Hematopoietic multipotent progenitor cell (in vitro differentiated cells): Measurements from ENCODE around the gene EIF4EBP2. TPM values are rescaled to one million over a fixed set of nuclear protein-coding genes. Genes with fewer than 3 reads are reported as not detected.

Experiments
- DNase-seq, 3 donors: peaks; one replicate each; pipeline ENCODE4 v3.0.0-alpha.2; 2011 to 2015; ENCODE audit warnings: low read depth in 2 of 3, low spot score in 2 of 3
- total RNA-seq: library from RNA; depleted of rRNA; stranded (reverse); fragments of >200 nt; gene quantifications from one replicate; pipeline ENCODE4 v1.2.3, GENCODE V29; 2012

The EIF4EBP2 gene
- total RNA-seq, 1 donor: 14.0 TPM

DNA sequence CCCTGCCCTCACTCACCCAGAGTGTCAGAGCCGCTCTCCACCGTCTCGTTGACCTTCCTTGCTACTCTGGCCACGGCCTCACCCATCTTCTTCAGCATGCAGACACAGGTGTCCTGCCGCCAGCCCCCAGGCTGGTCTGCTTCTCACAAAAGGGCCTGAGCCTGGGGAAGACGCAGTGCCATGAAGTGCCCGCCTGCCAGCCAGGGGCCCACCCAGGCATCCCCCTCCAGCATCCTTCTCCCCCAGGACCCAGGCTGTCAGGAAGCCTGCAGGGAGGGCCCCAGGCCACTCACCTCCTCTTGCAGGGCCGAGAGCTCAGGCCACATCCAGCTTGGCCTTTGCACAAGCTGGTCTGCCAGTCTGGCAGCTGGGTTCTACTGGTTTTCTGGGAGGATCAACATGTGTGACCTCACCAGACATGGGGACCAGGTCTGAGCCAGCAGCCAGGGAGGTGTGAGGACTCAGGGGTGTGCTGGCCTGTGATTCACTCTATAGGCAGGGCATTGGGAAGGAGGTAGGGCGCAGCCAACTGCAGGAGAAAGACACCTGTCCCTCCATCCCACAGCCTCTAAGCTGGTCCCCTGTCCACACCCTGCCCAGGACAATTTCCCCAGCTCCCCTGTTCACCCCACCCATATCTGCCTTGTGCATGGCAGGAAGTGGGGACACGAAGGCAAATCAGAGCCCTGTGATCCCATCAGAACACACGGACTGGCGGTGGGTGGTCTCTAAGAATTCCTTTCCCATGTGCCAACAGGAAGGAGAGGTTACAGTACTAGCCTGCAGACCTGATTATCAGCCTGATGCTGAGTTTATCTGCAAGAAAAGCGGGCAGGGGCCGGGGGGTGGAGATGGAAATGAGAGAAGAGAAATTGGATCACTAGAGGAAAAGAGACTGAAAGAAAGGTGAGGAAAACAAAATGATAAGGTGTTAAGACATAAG is 27.2 kb upstream of the EIF4EBP2 start:
- DNase-seq: no peak

- DNase-seq: peak in 1 of 3 donors; percentile 32
Measured at GRCh38 chr10:70378122-70378521, 25.8 kb upstream of the EIF4EBP2 start.

- DNase-seq: no peak
Measured at GRCh38 chr10:70379581-70380176, 24.3 kb upstream of the EIF4EBP2 start.

DNA sequence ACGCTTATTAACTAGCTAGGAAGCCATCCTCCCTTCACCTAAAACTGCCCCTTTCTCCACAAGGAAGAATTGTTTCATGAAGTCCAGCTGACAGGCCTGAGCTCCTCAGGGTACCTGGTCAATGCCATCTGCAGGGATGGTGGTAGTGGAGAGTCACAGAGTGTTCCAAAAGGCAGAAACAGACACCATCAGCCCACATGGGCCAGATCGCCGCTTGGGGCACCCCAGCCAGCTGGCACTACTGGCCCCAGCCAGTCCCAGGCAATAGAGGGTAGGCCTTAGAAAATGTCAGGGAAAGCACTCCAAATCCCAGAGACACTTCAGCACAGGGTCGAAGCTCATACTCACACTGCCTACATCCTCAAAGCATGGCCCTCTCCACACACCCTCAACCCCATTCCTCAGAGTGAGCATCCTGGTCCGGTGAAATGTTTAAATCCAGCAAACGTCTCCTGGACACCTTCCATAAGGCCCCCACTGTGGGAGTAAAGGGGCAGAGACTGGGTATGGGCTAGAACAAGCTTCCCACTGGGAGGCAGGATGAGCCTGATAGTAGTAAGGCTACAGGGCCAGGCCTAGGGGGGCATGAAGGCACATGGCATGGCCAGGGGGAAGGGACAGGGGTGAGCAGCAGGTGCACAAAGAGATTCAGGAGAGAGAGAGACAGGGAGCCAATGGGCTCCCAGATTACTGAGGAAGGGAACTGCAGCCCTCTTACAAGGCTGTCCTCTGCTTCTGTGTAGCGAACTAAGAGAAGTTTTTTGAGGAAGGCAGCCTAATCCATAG is 23.4 kb upstream of the EIF4EBP2 start:
- no peak for DNase-seq

- no peak for DNase-seq
Measured at GRCh38 chr10:70381471-70382421, 22.2 kb upstream of the EIF4EBP2 start.

DNA sequence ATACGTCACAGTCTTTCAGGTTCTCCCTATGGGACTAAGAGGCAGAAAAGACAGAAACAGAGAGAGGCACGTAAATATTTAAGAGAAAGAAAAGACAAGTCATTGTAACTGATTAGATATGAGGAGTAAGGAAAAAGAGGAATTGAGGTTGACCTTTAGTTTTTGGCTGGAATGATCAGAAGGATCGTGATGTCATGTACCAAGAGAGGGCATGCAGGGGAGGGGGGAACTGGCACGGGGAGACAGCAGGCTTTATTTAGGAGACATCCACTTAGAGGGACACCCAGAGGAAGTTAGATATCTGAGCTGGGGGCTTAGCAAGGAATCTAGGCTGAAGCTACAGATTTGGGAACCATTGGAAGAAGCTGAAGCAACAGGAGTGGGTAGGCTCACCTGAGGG is 12.3 kb upstream of the EIF4EBP2 start:
- no peak for DNase-seq

DNA sequence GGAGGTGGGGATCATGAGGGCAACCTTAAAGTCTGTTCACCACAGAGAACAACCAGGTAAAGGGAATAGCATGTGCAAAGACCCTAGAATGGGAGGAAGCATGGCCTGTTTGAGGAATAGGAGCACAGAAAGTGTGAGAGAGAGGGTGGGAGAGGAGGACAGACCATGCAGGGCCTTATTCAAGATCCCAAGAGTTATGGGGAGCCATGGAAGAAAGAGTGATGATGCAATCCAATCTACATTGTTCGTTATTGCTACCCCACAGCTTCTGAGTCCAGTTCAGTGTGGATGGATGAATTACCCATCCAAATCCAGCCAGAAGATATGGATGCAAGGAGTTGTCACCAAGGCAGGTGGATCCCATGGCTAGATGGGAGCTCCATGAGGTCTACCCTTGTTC is 7.8 kb upstream of the EIF4EBP2 start:
- DNase-seq: no peak

- DNase-seq: no peak
Measured at GRCh38 chr10:70399177-70399576, 4.8 kb upstream of the EIF4EBP2 start.

- no peak for DNase-seq
Measured at GRCh38 chr10:70403483-70404035, 386 bp upstream of the EIF4EBP2 start.

DNA sequence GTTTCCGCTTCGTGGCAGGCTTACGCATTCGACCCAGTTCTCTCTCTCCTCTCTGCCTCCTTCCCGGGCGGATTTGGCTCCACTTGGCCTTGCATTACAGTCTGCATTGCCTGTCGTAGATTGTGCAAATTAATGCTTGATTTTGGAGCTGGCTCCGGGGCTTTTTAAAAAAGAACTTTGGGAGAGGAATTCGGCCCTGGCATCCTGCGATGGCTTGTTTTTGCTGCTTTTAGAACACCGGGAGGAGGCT is 767 bp downstream of the EIF4EBP2 start:
- no peak for DNase-seq

- DNase-seq: peak in 2 of 3 donors; percentile 48 to 58
Measured at GRCh38 chr10:70405037-70405824, 1.3 kb downstream of the EIF4EBP2 start.

DNA sequence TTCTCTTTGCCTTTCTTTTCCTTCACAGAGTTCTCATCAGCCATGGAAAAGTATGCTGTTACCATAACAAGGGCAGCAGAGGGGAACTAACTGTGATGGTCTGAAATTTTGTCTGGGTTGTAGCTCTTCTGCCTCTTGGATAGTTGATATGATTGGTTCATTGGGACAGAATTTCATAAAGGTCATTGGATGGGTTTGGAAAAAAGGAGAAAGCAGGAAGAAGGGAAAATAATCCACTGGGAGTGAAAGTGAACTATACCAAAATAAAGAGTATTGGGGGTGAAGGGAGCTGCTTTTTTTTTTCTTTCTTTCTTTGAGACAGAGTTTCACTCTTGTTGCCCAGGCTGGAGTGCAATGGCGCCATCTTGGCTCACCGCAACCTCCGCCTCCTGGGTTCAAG is 5.8 kb downstream of the EIF4EBP2 start:
- DNase-seq: no peak

- no peak for DNase-seq
Measured at GRCh38 chr10:70410608-70411007, 6.7 kb downstream of the EIF4EBP2 start.

DNA sequence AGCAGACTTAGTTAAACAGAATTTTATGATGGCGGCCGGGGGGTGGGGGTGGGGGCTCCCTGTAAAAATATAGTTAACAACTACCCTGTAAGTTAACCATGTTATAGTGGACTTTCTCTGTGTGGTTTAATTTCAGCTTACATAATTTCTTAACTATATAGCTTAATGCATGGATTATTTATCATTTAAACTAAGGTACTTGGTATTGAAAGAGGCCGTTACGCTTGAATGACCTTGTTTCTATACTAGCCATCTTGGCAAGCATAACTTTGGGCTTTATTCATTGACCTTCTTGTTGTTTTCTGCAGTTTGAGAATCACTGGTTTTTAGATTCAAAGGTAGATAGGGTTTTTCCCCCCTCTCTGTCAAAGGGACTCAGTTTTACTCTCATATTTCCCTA is 8.4 kb downstream of the EIF4EBP2 start:
- DNase-seq: no peak

- DNase-seq: no peak
Measured at GRCh38 chr10:70417568-70417967, 13.6 kb downstream of the EIF4EBP2 start.

GRCh38 chr10:70418229-70418628 is 14.3 kb downstream of the EIF4EBP2 start:
- DNase-seq: no peak

DNA sequence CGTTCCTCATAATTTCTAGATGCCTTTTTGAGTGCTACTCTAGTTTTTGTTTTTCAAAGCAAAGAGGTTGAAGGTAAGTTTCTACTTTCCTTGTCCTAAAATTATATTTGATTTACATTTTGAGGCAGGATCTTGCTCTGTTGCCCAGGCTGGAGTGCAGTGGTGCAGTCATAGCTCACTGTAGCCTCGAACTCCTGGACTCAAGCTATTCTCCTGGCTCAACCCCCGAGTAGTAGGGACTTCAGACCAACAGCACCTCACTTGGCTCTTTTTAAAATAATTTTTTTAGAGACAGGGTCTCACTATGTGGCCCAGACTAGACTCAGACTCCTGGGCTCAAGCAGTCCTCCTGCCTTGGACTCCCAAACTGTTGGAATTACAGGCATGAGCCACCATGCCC is 14.8 kb downstream of the EIF4EBP2 start:
- DNase-seq: no peak

- no peak for DNase-seq
Measured at GRCh38 chr10:70424320-70424719, 20.4 kb downstream of the EIF4EBP2 start.

DNA sequence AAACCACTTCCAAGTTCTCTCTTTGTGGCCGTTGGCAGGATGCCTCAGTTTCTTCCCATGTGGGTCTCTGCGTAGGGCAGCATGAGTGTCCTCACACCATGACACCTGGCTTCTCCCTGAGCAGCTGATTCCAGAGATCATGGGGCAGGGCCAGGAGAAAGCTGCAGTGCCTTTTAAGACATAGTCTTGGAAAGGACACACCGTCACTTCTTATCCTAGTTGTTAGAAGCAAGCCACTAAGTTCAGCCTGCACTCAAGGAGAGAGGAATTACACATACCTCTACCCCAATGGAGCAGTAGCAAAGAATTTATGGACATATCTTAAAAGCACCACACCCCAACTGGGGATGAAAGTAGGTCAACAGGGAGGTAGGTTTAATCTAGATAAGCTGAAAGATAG is 21.2 kb downstream of the EIF4EBP2 start:
- no peak for DNase-seq
